ENCODE data around the gene TVP23C.
"Not testable (repeated sequence)": the region's sequence is repeated elsewhere in the genome, so short reads cannot be mapped to it uniquely, and the experiment has no call there.

DNA sequence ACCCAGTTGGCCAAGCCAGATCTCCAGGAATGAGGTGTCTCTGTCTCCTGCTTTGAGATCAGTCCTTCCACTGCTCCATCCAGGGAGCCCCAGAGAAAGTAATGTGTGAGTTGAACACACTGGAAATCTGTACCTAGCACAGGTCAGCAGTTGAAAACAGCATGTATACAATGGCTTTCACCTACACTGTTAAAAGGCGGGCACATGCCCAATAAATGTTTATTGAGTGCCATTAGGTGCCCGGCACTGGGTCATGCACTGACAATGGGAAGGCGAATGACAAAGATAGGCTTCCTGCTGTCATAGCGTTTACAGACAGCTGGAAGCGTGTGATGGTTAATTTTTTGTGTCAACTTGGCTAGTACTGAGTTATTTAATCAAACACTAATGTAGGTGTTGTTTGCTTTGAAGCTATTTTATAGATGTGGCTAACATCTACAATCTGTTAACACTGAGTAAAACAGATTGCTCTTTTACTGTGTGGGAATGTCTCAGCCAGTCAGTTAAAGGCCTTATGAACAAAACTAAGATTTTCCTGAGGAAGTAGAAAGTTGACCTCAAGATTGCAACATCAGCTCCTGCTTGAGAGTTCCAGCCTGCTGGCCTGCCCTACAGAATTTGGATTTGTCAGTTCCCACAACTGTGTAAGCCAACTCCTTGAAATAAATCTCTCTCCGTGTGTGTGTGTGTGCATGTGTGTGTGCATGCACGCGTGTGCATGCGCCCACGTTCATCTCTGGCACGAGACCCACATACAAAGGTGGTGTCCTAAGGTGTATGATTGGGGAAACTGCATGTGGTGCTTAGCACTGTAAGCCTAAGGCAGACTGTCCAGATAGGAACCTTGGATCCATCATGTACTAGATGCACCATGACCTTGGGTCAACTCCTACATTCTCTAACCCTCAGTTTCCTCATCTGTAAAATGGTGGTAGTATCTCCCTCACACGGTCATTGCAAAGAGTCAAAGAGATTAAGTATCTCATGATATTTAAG, 38.0 kb downstream of the TVP23C start:
- TF ChIP-seq, protein P1, sequence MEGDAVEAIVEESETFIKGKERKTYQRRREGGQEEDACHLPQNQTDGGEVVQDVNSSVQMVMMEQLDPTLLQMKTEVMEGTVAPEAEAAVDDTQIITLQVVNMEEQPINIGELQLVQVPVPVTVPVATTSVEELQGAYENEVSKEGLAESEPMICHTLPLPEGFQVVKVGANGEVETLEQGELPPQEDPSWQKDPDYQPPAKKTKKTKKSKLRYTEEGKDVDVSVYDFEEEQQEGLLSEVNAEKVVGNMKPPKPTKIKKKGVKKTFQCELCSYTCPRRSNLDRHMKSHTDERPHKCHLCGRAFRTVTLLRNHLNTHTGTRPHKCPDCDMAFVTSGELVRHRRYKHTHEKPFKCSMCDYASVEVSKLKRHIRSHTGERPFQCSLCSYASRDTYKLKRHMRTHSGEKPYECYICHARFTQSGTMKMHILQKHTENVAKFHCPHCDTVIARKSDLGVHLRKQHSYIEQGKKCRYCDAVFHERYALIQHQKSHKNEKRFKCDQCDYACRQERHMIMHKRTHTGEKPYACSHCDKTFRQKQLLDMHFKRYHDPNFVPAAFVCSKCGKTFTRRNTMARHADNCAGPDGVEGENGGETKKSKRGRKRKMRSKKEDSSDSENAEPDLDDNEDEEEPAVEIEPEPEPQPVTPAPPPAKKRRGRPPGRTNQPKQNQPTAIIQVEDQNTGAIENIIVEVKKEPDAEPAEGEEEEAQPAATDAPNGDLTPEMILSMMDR (IDR thresholded peaks at IDR 0.05 in 8 of 11, conservative IDR thresholded peaks at IDR 0.05 in 3 of 11): not testable (repeated sequence)
- not testable (repeated sequence) for TF ChIP-seq POLR2A (IDR thresholded peaks at IDR 0.05)

All from spleen (tissue), 7 donors.